ENCODE data around the gene MPO.

DNA sequence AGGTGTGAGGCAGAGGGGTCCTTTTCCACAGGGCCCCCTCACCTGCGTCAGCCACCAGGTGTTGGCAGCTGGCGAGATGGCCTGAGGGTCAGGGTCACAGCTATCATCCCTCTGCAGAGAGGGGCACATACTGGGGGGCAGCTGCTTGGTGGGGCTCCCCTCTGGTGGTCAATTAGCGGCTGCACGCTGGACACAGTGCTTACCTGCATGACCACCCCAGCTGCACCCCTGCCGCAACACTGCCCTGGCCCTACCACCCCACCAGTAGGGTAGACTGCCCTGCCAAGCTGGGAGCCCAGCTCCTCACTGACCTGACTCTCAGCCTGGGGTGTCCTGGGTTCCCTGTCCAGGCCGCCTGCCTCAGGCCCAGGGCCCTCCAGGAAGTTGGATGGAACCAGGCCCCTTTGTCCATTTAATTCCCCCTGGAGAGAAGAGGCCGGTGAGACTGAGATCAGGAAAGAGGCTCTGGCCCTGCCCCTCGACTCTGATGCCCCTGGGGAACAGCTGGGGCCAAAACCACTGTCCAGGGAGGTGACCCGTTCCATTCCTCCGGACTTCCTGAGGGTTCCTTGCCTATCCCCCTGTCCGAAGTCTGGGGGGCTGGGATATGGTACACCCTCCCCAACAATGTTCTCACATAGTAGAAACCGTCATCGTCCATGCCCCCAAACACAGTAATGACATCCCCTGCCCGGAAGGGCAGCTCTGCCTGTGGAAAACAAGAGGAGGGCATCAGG lies 24.2 kb upstream of the MPO start:
- TF ChIP-seq, protein P1, sequence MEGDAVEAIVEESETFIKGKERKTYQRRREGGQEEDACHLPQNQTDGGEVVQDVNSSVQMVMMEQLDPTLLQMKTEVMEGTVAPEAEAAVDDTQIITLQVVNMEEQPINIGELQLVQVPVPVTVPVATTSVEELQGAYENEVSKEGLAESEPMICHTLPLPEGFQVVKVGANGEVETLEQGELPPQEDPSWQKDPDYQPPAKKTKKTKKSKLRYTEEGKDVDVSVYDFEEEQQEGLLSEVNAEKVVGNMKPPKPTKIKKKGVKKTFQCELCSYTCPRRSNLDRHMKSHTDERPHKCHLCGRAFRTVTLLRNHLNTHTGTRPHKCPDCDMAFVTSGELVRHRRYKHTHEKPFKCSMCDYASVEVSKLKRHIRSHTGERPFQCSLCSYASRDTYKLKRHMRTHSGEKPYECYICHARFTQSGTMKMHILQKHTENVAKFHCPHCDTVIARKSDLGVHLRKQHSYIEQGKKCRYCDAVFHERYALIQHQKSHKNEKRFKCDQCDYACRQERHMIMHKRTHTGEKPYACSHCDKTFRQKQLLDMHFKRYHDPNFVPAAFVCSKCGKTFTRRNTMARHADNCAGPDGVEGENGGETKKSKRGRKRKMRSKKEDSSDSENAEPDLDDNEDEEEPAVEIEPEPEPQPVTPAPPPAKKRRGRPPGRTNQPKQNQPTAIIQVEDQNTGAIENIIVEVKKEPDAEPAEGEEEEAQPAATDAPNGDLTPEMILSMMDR (IDR thresholded peaks at IDR 0.05) = no peak
- TF ChIP-seq POLR2A (IDR thresholded peaks at IDR 0.05) = no peak
